BJ (cell line): ENCODE data around the gene SBK3. TPM values are rescaled to one million over a fixed set of nuclear protein-coding genes. Genes with fewer than 3 reads are reported as not detected.
"Not testable (repeated sequence)": the region's sequence is repeated elsewhere in the genome, so short reads cannot be mapped to it uniquely, and the experiment has no call there.

Experiments used
- CTCF ChIA-PET: fragments of 350-600 bp; formaldehyde crosslinking; extraction: SDS; loops from one replicate; lab custom pipeline; 2021; ENCODE audit warnings: antibody characterized with exemption, inconsistent platforms; lab: Yijun Ruan, JAX
- POLR2A ChIA-PET: fragments of 300-600 bp; sonication (Branson Sonifier 250); formaldehyde crosslinking; extraction: SDS; loops from one replicate; lab custom pipeline; 2021; ENCODE audit warnings: antibody characterized with exemption; lab: Charles Lee
- DNase-seq: peaks from one replicate; pipeline ENCODE4 v3.0.0-alpha.2; 2011; ENCODE audit warnings: low read depth
- H3K27me3 ChIP-seq: 2 replicates; pipeline ENCODE4 v1.6.0; 2011; ENCODE audit warnings: low read length; ENCODE audit not compliant: control insufficient read depth, insufficient read depth
- H3K36me3 ChIP-seq: 2 replicates; pipeline ENCODE4 v1.5.1; 2011; ENCODE audit warnings: low read length; ENCODE audit not compliant: control insufficient read depth, insufficient read depth
- H3K4me3 ChIP-seq: 2 replicates; pipeline ENCODE4 v1.5.1; 2011; ENCODE audit warnings: low read depth, mild to moderate bottlenecking, control low read depth, low read length
- polyA plus RNA-seq: library from polyadenylated mRNA; depleted of rRNA; stranded (reverse); fragments of >200 nt; gene quantifications from 2 replicates; pipeline ENCODE4 v1.2.3, GENCODE V29; 2011
- TF ChIP-seq, protein P1 (sequence below): IDR thresholded peaks from 2 replicates; pipeline ENCODE4 v1.5.1; 2011; ENCODE audit warnings: low read depth, mild to moderate bottlenecking, control low read depth, inconsistent platforms, low read length, moderate library complexity; ENCODE audit not compliant: insufficient read depth

Gene SBK3
- polyA plus RNA-seq, 1 experiment = 0.11 TPM

DNA sequence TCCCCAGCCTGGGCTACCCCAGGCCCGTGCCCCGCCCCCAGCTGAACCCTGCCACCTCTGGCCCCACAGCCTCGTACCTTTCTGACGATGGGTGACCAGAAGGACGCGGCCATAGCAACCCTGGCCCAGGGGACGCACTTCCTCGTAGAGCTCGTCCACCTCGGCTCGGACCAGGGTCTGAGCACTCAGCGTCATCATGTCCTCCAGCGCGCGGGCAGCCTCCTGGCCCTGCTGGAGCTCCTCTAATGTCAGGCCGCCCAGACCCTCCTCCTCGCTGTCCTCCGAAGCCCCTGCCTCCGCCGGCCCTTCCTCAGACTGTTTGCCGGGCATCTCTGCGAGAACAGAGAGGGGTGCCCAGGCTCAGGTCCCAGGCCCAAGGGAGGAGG is 9.4 kb downstream of the SBK3 start:
- no peak for DNase-seq
- CTCF ChIA-PET = interaction anchor here (0.7 to 1.8 kb wide), 3 partner anchors 10 to 97 kb away, joined by 3 to 4 read pairs (median 3); no protein-coding TSS in a partner anchor
- Histone ChIP-seq H3K36me3 (no peaks in the 10 kb centered on the region), H3K4me3 (no peak overlapping the region), H3K27me3 (no peaks in the 10 kb centered on the region)
- POLR2A ChIA-PET = interaction anchor here (0.6 kb wide), 1 partner anchor 59 kb away, joined by 4 read pairs; no protein-coding TSS in a partner anchor
- TF ChIP-seq, protein P1, sequence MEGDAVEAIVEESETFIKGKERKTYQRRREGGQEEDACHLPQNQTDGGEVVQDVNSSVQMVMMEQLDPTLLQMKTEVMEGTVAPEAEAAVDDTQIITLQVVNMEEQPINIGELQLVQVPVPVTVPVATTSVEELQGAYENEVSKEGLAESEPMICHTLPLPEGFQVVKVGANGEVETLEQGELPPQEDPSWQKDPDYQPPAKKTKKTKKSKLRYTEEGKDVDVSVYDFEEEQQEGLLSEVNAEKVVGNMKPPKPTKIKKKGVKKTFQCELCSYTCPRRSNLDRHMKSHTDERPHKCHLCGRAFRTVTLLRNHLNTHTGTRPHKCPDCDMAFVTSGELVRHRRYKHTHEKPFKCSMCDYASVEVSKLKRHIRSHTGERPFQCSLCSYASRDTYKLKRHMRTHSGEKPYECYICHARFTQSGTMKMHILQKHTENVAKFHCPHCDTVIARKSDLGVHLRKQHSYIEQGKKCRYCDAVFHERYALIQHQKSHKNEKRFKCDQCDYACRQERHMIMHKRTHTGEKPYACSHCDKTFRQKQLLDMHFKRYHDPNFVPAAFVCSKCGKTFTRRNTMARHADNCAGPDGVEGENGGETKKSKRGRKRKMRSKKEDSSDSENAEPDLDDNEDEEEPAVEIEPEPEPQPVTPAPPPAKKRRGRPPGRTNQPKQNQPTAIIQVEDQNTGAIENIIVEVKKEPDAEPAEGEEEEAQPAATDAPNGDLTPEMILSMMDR = no peak

DNA sequence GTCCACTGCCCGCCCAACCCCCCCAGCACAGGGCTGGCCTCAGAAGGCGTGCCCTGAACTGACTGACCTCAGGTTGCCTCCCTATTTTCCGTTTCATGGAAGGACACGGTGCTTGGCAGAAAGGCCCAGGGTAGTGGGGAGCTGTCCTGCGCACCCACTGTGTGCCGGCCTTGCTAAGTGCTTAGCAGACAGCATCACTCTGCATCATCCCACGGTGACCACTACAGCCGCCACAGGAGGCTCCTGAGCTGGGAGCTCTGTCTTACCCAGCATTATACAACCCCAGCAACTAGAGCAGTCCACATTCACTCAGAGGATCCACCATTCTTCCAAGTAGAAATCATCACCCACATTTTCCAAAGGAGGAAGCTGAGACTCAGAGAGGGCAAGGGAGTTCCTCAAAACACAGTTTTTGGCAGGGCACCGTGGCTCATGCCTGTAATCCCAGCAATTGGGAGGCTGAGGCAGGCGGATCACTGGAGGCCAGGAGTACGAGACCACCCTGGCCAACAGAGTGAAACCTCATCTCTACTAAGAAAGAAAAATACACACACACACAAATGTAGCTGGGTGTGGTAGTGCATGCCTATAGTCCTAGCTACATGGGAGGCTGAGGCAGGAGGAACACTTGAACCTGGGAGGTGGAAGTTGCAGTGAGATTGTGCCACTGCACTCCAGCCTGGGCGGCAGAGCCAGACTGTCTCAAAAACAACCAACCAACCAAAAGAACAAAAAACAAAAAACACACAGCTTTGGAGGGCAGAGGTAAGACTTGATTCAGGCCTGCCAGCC is 10.0 kb downstream of the SBK3 start:
- no peak for DNase-seq
- TF ChIP-seq, protein P1 = no peak
- H3K4me3 ChIP-seq = no peak overlapping the region
- H3K27me3 ChIP-seq = no peaks in the 10 kb centered on the region
- POLR2A ChIA-PET = interaction anchor here (0.6 kb wide), 1 partner anchor 58 kb away, joined by 4 read pairs; no protein-coding TSS in a partner anchor
- H3K36me3 ChIP-seq = no peaks in the 10 kb centered on the region
- CTCF ChIA-PET = interaction anchor here (0.7 to 1.8 kb wide), 3 partner anchors 9 to 97 kb away, joined by 3 to 4 read pairs (median 3); no protein-coding TSS in a partner anchor

DNA sequence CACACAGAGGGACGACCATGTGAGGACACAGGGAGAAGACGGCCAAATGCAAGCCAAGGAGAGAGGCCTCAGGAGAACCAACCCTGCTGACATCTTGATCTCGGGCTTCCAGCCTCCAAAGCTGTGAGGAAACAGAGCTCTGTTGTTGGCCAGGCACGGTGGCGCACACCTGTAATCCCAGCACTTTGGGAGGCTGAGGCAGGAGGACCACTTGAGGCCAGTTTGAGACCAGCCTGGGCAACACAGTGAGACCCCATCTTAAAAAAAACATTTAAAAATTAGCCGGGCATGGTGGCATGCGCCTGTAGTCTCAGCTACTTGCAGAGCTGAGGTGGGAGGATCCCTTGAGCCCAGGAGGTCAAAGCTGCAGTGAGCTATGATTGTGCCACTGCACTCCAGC is 11.1 kb downstream of the SBK3 start:
- DNase-seq, H3K36me3 ChIP-seq, H3K27me3 ChIP-seq, H3K4me3 ChIP-seq, POLR2A ChIA-PET: not testable (repeated sequence)
- CTCF ChIA-PET = interaction anchor here (0.6 to 0.8 kb wide), 2 partner anchors 64 to 72 kb away, joined by 4 read pairs; no protein-coding TSS in a partner anchor

DNA sequence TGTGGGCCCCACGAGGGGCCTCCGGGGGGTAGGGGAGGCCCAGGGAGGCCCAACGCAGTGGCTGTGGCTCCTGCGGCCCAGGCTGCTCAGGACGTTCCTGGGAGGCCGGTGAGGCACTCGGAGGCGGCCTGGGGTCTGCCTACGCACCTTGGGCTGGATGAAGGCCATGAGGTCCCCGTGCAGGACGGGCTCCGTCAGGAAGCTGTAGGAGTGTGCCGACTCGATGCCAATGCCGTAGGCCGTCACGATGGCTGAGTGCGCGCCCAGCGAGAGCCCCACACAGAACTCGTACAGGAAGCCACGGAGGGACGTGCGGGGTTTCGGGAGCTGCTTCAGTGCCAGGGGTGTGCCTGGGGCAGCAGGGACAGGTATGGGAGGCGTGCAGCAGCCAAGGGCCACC is 14.3 kb downstream of the SBK3 start:
- Histone ChIP-seq H3K4me3 (no peak overlapping the region), H3K27me3 (no peaks in the 10 kb centered on the region), H3K36me3 (no peaks in the 10 kb centered on the region)
- ChIA-PET POLR2A (no interaction called here), CTCF (no interaction called here)
- TF ChIP-seq, protein P1 = no peak
- no peak for DNase-seq

DNA sequence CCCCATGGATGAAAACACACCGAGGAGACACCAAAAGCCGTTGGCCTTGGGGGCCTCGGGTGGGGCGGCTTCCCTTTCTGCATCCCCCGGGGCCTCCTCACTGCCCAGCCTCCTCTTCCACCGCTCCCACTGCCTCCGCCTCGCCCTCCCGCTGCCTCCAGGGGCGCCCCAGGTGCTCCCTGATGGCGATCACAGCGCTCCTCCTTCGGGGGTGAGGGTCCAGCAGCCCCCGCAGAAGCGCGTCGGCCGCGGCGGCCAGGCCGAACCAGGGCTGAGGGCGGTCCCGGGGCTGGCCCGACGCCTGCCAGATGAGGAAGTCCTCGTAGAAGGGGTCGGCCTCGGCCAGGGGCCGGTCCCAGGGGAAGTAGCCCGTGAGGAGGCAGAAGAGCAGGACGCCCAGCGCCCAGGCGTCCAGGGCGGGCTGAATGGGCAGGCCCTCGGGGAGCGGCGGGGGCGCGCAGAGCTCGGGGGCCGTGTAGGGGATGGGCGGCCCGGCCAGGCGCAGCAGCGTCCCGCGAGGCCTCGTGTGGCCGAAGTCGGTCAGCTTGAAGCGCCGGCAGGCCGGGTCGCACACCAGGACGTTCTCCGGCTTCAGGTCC is 15.6 kb downstream of the SBK3 start:
- POLR2A ChIA-PET = no interaction called here
- CTCF ChIA-PET = interaction anchor here (1.0 kb wide), 1 partner anchor 76 kb away, joined by 4 read pairs; the partner anchor contains the start of gene ZNF865
- DNase-seq = no peak
- Histone ChIP-seq H3K36me3 (no peaks in the 10 kb centered on the region), H3K4me3 (no peak overlapping the region), H3K27me3 (no peaks in the 10 kb centered on the region)
- TF ChIP-seq, protein P1 = no peak
